SK-MEL-5 (cell line): ENCODE measurements around the gene SNRNP25. TPM values are rescaled to one million over a fixed set of nuclear protein-coding genes. Genes with fewer than 3 reads are reported as not detected.
A peak's percentile ranks its signal among the peaks of the same experiment; 100 is the strongest.

Experiments used
- DNase-seq: peaks from one replicate; pipeline ENCODE4 v3.0.0-alpha.2; 2016; ENCODE audit warnings: low read depth, low spot score
- in situ Hi-C: cut with HindIII; loops from 2 replicates; pipeline ENCODE4 v1.10.0; 2016; ENCODE audit warnings: low sequenced_read_pairs, high pct_unique_total_duplicates, low pct_unique_long_range_greater_than_20kb
- total RNA-seq: library from RNA; depleted of rRNA; stranded (reverse); fragments of >200 nt; shearing (Covaris generic); gene quantifications from 2 replicates; pipeline ENCODE4 v1.2.3, GENCODE V29; 2014

Gene SNRNP25
- total RNA-seq, 1 experiment from 2014 or later = 26.0 TPM

DNA sequence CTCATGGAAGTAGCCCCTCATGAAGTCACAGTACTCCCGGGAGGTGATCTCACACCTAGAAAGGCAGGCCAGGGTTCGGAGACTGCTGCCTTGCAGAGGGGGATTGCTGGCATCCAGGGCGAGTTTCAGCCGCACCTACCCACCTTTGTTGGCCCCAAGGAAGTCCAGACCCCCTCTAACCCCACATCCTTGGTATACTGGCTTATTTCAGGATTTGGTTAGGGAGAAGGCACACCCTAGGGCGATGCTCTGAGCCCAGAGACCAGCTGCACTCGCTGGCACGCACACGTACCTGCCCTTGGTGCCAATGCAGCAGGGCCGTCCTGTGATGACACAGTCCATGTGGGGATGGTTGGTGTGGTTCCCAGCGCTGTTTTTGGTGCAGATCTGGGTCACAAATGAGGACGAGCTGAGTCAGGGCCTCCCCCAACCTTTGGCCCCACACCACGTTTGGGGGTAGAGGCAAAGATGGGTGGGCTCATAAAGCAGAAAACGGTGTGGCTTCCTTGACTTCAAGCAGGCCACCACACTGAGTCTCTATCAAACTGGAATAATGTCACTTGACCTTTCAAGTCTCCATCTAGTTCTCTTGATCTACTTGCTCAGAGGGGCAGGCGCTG, 5.9 kb downstream of the SNRNP25 start:
- in situ Hi-C loops = no loop called here
- no peak for DNase-seq

DNA sequence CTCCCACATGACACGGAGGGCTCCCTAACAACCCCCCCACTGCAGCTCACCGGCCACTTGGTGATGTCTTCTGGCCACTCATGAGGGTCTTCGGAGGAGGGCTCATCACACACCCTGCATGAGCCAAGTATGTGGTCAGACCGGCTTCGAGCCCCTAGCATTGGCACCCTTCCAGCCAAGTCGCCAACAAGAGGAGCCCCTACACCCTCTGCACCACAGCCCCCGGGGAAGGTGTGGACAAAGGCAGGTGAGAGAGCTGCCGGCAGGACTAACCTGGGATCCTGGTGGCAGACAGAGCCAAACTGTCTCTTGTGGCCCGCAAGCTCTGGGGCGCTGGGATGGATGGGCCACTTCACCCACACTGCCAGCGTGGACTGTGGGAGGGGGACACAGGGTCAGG, 6.5 kb downstream of the SNRNP25 start:
- in situ Hi-C loops = no loop called here

DNA sequence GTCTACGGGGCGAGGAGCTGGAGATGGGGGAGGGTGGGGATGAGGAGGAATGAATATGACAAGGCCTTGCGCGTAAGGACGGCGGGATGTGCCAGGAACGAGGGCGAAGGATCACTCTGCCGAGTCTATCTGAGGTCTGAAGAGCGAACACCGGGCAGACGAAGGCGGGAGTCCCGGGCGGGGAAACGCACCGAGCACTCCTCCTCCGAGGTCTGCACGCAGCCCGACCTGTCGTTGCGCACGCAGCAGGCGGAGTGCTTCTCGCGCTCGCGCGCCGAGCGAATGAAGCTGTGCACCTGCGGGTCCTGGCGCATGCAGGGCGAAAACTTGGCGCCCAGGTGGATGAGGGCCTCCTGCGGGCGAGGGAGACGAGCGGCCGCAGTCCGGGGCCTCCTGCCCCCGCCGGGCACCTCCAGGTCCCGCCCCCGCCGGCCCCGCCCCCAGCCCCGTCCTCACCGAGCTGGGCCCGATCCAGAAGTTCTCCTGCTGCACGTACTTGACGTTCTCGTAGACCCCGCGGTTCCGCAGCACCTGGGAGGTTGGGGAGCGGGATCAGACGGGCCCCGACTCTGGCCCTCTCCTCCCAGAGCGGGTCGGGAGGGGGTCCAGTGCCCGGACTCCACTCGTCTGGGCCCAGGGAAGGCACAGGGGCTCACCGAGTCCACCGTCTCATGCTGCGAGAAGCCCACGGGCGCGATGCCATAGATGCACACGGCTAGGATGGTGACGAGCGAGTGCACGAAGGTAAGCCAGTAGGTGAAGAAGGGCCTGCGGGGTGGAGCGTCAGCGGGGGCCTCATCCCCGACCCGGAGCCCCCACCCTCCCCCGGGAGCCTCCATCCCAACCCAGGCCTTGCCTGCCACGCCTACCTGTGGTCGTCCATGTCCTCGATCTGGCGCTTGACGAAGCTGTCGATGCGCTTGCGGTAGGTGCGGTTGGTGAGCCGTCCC, 7.6 kb downstream of the SNRNP25 start:
- no peak for DNase-seq
- in situ Hi-C loops = no loop called here

More for the DNA sequence above, 6.5 kb downstream of the SNRNP25 start:
- DNase-seq = no peak

DNA sequence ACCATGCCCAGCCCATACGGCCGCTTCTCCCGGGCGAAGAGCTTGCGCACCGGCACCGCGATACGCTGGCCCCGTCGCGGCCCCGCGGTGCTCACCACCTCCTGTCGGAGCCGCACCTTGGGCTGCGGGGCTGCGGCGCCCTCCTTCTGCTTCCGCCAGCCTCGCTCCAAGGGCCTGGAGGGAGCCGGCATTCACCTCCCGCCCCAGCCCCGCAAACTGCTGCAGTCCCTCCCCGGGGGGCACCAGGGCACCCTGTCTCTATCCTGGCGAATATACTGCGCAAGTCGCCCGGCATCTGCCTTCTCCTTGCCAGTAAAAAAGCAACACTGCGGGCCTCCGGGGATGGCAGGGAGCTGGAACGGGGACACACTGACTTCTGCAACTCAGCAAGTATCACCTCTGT, 8.3 kb downstream of the SNRNP25 start:
- in situ Hi-C loops = no loop called here
- DNase-seq = no peak

DNA sequence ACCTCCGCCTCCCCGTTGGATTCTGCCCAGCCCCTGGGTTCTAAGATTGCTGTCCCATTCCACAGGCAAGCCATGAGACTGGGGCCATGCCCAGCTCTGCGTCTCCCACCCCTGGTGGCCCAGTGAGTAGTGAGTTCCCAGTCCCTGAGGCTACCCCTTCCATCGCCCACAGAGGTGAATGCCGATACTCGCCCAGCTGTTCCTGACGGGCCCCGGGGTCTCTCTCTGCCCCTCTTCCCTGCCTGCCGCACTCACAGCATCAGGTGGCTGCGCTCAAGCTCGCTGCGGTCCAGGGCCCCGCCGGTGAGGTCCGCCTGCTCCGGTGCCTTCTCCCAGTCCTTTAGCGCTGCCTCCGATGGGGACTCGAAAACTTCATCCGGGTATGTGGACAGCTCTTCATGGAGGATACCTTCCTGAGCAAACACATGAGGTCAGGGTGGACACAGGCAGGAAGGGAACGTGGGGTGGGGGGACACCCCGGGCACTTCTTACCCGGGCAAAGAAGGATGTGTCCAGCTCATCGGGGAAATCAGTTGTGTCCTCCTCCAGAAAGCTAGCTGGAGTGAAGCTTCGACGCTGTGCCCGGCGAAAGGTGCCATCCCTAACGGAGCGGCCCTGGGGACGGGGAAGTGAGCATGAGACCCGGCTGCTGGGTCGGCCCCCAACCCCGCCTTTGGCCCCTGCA, 8.8 kb downstream of the SNRNP25 start:
- no peak for DNase-seq
- in situ Hi-C loops = no loop called here

DNA sequence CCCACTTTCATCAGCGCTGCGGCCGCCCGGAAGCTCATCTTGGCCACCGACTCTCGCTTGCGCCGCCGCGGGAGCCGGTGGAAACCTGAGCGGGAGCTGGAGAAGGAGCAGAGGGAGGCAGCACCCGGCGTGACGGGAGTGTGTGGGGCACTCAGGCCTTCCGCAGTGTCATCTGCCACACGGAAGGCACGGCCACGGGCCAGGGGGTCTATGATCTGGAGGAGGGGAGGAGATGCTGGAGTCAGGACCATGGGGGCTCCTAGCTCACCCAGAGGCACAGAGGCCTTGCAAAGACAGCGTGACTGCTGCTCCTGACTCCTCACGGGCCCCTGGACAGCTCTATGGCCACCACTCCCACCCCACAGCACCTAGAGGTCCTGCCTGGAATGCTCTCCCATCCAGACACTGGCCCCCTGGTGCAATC, 9.4 kb downstream of the SNRNP25 start:
- no peak for DNase-seq
- in situ Hi-C loops = no loop called here

DNA sequence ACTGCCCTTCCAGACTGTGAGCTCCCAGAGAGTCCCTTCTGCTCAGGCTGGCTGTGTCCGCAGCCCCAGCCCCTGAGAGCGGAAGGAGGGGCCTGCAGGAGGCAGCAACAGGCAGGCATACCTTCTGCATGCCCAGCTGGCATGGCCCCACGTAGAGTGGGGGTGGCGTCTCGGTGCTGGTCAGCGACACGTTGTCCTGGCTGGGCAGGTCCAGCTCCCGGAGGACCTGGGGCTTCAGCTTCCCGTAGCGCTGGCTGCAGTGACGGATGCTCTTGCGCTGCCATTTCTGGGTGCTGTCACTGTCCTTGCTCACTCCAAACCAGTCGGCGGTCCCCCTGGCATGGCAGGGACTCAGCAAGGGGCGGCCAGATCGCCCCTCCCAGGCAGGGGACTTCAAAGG, 9.8 kb downstream of the SNRNP25 start:
- in situ Hi-C loops = no loop called here
- no peak for DNase-seq

DNA sequence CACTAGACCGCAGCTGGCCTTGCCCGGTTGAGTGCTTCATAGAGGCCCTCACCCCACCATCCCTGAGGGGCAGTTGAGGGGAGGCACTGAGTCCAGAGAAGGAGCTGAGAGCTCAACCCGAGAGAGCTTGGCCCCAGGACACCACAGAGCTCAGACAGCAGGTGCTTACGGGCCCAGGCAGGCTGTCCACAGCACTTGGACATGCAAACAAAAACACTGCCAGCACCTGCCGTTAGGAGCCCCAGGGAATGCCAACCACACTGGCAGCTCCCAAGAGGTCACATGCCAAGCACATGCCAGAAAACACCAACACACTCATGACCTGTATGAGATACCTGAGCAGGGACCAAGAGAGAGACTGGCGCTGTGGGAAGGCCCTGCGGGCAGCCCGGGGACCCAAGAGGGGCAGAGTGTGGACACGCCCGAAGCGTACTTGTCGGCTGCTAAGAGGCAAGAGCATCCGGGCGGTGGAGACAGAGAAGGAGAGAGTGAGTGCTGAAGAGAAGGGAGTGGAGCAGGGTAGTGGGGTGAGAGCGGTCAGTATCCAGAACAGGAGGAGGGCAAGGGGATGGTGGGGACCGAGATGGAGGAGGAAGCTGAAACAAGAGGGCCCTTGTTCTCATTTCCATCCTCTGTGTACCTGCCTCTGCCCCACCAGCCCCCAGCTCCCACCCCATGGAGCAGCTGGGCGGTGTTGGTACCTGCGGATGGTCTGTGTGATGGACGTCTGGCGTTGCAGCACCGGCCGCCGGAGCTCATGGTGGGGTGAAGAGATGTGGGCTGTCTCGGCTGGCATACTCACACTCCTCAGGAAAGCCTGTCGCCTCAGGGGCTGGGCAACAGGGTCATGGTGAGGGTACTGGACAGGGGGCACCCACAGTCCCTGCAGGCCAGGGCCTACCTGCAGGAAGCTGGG, 10.6 kb downstream of the SNRNP25 start:
- in situ Hi-C loops = no loop called here
- DNase-seq = no peak

DNA sequence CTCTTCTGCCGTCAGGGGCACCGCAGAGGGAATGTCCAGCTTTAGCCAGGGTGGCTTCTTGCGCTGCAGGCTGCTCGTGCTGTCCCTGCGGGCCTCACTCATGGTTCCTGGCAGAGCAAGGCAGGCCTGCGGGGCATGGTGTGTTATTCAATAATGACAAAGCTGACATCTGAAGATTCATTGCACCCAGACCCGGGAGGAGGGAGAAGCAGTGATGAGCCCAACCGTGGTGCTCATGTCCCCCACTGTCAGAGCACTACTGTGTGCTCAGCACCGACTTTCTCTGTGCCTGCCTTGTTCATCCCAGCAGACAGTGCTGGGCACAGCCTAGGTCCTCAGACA, 11.3 kb downstream of the SNRNP25 start:
- no peak for DNase-seq
- in situ Hi-C loops = no loop called here

DNA sequence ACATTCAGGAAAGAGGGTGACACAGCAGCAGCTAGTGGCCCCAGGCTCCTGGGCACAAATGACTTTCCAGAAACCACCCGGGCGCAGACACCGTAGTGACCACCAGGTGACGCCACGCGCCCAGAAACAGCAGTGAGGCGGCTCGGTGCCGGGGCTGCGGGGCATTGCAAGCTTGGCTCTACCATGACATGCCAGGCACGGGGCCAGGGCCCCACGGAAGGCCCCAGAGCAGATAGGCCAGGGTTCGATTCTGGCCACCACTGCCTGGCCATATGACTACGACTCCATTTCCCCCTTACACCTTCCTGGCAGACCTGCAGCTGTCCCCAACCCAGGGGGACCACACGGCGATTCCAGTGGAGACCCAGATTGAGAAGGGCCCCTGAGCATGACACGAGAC, 12.1 kb downstream of the SNRNP25 start:
- in situ Hi-C loops = no loop called here
- peak; percentile 73 for DNase-seq

DNA sequence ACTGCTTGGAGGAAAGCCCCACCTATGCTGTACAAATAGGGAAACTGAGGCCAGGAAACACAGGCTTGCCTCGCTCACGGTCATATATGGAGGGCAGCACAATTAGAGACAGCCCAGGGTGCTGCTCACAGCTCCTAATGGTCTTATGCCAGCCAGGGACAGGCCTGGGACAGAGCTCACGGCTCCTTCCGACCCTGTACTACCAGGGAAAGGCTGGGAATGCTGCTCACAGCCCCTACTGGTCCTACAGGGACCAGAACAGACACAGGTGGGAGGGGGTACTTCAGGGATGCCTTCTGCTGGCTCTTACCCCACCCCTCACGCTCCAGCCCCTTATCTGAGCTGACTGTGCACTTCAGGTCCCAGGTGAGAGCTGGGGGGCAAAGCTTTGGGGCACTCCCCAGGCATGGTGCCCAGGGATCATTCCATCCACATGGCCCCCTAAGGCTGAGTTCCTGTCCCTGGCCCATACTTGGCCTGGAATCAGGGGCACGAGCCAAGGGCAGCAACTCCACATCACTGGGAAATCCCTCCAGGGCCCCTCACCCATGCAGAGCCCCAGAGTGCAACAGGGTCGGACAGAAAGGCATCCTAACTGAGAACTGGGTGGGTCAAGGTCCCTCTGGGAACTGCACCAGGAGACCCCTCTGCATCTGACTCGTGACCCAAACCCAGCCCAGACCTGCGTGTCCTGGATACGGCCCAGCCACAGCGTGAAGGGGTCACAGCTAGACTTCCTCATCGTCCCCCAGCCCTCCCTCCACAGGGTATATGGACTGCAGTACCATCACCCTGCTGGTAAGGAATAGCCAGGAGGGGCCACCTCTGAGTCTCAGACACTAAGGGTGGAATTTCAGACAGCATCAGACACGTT, 12.9 kb downstream of the SNRNP25 start:
- no peak for DNase-seq
- in situ Hi-C loops = no loop called here

DNA sequence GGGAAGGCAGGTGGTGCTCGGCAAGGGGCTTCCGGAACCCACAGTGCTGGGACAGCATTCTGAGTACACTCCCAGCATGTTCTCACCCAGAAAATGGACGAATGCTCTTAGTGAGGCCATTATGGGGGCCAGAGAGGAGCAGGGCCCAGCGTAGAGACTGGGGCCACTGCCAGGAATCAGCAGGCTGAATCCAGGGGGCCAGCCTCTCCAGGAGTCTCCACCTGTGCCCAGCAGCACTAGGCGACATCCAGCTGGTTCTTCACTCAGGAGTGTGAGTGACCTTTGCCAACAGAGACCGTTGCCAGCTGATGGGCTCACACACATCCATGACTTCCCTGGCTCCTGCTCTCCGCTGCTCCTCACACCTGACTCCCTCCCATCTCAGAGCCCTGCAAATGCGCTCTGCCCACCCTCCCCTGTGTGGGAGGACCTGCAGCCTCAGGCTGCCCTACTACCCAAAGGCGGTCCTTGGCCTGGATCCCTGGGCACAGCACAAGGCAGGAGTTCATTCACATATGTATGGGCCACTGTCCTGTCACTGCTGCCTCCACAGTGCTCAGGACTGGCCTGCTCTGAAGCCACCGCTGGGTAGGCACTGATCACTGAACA, 13.7 kb downstream of the SNRNP25 start:
- in situ Hi-C loops = no loop called here
- DNase-seq = no peak

DNA sequence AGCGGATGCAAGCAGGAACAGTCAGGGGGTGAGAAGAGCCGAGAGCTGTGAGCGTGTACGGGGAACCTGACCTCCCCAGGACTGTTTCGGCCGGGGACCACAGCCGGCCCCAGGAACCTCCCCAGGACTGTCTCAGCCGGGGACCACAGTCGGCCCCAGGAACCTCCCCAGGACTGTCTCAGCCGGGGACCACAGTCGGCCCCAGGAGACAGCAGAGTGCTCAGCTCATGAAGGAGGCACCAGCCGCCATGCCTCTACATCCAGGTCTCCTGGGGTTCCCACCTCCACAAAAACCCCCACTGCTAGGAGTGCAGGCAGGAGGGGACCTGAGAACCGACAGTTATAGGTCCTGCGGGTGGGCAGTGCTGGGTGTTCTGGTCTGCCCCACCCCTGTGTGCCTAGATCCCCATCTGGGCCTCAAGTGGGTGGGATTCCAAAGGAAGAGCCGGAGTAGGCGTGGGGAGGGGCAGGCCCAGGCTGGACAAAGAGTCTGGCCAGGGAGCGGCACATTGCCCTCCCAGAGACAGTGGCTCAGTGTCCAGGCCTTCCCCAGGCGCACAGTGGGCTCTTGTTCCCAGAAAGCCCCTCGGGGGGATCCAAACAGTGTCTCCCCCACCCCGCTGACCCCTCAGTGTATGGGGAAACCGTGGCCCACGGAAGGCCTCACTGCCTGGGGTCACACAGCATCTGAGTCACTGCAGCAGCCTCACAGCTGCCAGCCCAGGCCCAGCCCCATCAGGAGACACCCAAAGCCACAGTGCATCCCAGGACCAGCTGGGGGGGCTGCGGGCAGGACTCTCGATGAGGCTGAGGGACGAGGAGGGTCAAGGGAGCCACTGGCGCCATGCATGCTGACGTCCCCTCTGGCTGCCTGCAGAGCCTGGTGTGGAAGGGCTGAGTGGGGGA, 14.5 kb downstream of the SNRNP25 start:
- DNase-seq = peak; percentile 22

DNA sequence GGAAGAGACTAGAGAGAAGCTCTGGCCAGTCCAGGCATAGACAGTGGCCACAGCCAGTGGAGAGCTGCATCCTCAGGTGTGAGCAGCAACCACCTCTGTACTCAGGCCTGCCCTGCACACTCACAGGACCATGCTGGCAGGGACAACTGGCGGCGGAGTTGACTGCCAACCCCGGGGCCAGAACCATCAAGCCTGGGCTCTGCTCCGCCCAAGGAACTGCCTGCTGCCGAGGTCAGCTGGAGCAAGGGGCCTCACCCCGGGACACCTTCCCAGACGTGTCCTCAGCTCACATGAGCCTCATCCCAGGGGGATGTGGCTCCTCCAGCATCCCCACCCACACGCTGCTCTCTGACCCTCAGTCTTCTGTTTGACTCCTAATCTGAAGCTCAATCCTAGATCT, 15.6 kb downstream of the SNRNP25 start:
- in situ Hi-C loops = no loop called here

More for the DNA sequence above, 14.5 kb downstream of the SNRNP25 start:
- in situ Hi-C loops = no loop called here

DNA sequence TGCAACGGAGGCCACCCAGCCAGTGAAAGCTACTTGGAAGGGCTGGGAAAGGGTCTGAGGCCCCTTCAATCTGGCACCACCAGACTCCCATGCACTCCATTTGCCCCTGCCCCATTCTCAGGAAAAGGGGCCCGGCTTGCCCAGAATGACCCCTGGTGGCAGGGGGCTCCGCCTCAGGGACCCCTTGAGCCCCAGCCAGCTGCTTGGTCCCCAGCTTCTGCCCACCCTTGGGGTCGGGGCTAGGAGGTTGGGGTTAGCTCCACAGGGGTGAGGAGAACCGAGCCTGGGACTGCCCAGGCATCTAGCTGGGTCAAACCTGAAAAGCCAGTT, 17.5 kb downstream of the SNRNP25 start:
- in situ Hi-C loops = no loop called here
- no peak for DNase-seq

More for the DNA sequence above, 15.6 kb downstream of the SNRNP25 start:
- no peak for DNase-seq
